ENCODE data around the gene STX1B.

DNA sequence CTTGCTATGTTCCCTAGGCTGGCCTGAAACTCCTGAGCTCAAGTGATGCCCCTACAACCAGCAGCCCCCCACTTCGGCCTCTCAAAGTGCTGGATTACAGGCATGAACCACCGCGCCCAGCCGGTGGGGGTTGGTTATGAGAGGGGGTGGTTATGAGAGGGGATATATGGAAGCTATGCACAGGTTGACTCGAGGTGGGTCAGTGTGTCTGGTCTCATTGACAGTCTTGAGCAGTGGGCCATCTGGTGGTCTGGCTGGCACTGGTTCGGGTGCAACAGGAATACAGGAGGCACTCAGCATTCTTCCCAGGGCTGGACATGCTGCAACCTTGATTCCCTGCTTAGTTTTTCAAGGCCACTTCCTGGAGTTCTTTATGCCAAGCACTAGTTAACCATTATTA, 5.6 kb upstream of the STX1B start:
- TF ChIP-seq, protein P1, sequence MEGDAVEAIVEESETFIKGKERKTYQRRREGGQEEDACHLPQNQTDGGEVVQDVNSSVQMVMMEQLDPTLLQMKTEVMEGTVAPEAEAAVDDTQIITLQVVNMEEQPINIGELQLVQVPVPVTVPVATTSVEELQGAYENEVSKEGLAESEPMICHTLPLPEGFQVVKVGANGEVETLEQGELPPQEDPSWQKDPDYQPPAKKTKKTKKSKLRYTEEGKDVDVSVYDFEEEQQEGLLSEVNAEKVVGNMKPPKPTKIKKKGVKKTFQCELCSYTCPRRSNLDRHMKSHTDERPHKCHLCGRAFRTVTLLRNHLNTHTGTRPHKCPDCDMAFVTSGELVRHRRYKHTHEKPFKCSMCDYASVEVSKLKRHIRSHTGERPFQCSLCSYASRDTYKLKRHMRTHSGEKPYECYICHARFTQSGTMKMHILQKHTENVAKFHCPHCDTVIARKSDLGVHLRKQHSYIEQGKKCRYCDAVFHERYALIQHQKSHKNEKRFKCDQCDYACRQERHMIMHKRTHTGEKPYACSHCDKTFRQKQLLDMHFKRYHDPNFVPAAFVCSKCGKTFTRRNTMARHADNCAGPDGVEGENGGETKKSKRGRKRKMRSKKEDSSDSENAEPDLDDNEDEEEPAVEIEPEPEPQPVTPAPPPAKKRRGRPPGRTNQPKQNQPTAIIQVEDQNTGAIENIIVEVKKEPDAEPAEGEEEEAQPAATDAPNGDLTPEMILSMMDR (optimal IDR thresholded peaks at IDR 0.05 in 1 of 3, IDR thresholded peaks at IDR 0.05 in 1 of 3, conservative IDR thresholded peaks at IDR 0.05 in 1 of 3; ENCODE audit: extremely low read depth in 1 of 3, insufficient read depth in 2 of 3, low read length in 3 of 3): peak in 1 of 3 experiments; percentile 40
- TF ChIP-seq EZH2 (IDR thresholded peaks at IDR 0.05; ENCODE audit: low read length): no peak
